ENCODE measurements around the gene IQUB.
"Not testable (repeated sequence)": the region's sequence is repeated elsewhere in the genome, so short reads cannot be mapped to it uniquely, and the experiment has no call there.

Gene IQUB

DNA sequence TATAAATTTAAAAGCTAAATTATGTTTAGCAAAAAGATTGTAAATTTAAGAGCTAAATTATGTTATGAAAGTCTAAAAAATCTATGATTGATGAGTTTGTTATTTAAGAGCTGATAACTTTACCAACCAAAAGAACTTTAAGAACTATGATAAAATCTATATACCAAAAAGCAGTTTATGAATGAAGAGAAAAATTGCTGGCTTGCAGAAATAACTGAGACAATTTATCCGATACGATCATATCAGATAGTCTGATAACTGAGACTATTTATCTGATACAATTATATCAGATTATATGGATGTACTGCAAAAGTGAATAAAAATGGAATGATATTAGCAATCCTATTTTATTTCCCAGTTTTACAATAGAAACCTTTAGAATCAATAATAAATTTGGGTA, 50.2 kb downstream of the IQUB start:
- TF ChIP-seq, protein P1, sequence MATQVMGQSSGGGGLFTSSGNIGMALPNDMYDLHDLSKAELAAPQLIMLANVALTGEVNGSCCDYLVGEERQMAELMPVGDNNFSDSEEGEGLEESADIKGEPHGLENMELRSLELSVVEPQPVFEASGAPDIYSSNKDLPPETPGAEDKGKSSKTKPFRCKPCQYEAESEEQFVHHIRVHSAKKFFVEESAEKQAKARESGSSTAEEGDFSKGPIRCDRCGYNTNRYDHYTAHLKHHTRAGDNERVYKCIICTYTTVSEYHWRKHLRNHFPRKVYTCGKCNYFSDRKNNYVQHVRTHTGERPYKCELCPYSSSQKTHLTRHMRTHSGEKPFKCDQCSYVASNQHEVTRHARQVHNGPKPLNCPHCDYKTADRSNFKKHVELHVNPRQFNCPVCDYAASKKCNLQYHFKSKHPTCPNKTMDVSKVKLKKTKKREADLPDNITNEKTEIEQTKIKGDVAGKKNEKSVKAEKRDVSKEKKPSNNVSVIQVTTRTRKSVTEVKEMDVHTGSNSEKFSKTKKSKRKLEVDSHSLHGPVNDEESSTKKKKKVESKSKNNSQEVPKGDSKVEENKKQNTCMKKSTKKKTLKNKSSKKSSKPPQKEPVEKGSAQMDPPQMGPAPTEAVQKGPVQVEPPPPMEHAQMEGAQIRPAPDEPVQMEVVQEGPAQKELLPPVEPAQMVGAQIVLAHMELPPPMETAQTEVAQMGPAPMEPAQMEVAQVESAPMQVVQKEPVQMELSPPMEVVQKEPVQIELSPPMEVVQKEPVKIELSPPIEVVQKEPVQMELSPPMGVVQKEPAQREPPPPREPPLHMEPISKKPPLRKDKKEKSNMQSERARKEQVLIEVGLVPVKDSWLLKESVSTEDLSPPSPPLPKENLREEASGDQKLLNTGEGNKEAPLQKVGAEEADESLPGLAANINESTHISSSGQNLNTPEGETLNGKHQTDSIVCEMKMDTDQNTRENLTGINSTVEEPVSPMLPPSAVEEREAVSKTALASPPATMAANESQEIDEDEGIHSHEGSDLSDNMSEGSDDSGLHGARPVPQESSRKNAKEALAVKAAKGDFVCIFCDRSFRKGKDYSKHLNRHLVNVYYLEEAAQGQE (IDR thresholded peaks at IDR 0.05; ENCODE audit: insufficient replicate concordance, low read depth): no peak
- TF ChIP-seq SPI1 (IDR thresholded peaks at IDR 0.05; ENCODE audit: borderline replicate concordance, low read depth): no peak
- TF ChIP-seq, protein P2, sequence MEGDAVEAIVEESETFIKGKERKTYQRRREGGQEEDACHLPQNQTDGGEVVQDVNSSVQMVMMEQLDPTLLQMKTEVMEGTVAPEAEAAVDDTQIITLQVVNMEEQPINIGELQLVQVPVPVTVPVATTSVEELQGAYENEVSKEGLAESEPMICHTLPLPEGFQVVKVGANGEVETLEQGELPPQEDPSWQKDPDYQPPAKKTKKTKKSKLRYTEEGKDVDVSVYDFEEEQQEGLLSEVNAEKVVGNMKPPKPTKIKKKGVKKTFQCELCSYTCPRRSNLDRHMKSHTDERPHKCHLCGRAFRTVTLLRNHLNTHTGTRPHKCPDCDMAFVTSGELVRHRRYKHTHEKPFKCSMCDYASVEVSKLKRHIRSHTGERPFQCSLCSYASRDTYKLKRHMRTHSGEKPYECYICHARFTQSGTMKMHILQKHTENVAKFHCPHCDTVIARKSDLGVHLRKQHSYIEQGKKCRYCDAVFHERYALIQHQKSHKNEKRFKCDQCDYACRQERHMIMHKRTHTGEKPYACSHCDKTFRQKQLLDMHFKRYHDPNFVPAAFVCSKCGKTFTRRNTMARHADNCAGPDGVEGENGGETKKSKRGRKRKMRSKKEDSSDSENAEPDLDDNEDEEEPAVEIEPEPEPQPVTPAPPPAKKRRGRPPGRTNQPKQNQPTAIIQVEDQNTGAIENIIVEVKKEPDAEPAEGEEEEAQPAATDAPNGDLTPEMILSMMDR (IDR thresholded peaks at IDR 0.05; ENCODE audit: insufficient read depth, low read length): no peak
- no peak for TF ChIP-seq GABPA (IDR thresholded peaks at IDR 0.05; ENCODE audit: low read depth)
- no peak for TF ChIP-seq POLR2AphosphoS5 (IDR thresholded peaks at IDR 0.05; ENCODE audit: low read depth)
- Histone ChIP-seq H3K27ac (replicated peaks) (no peak overlapping the region), H3K4me3 (replicated peaks; ENCODE audit: insufficient read depth, low read length) (no peak overlapping the region), H3K27me3 (ENCODE audit: insufficient read depth, poor library complexity, severe bottlenecking) (no peaks in the 10 kb centered on the region)
- no peak for DNase-seq (ENCODE audit: low read depth in 1 of 2, low spot score in 1 of 2)

DNA sequence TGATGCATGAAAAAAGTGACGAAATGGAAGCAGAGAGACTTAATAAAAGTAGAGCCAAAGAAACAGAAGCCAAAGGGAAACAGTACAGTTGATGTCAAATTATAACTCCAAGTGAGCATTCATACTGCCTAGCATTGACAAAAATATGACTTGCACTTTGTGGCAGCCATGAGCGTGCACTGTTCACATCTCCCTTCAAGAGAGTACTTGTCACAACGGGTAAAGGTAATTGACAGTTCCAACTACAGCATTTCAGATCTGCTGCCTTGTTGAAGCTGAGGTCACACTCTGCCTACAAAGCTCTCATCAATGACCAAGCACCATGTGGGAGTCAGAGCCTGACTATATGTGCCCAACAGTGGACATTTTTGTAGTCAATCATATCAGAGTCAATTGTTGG, 54.3 kb downstream of the IQUB start:
- TF ChIP-seq, protein P1 (IDR thresholded peaks at IDR 0.05; ENCODE audit: insufficient replicate concordance, low read depth): no peak
- TF ChIP-seq, protein P2 (IDR thresholded peaks at IDR 0.05; ENCODE audit: insufficient read depth, low read length): no peak
- TF ChIP-seq SPI1 (IDR thresholded peaks at IDR 0.05; ENCODE audit: borderline replicate concordance, low read depth) (no peak), POLR2AphosphoS5 (IDR thresholded peaks at IDR 0.05; ENCODE audit: low read depth) (no peak), GABPA (IDR thresholded peaks at IDR 0.05; ENCODE audit: low read depth) (no peak)
- no peak for DNase-seq (ENCODE audit: low read depth in 1 of 2, low spot score in 1 of 2)
- H3K27me3 ChIP-seq (ENCODE audit: insufficient read depth, poor library complexity, severe bottlenecking): no peaks in the 10 kb centered on the region
- no peak overlapping the region for H3K4me3 ChIP-seq (replicated peaks; ENCODE audit: insufficient read depth, low read length)
- no peak overlapping the region for H3K27ac ChIP-seq (replicated peaks)

DNA sequence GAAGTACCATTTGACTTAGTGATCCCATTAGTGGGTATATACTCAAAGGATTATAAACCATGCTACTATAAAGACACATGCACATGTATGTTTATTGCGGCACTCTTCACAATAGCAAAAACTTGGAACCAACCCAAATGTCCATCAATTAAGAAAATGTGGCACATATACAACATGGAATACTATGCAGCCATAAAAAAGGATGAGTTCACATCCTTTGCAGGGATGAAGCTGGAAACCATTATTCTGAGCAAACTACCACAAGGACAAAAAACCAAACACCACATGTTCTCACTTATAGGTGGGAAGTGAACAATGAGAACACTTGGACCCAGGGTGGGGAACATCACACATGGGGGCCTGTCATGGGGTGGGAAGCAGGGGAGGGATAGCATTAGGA, 56.3 kb downstream of the IQUB start:
- not testable (repeated sequence) for H3K27ac ChIP-seq (replicated peaks); H3K4me3 ChIP-seq (replicated peaks; ENCODE audit: insufficient read depth, low read length); DNase-seq (ENCODE audit: low read depth in 1 of 2, low spot score in 1 of 2); H3K27me3 ChIP-seq (ENCODE audit: insufficient read depth, poor library complexity, severe bottlenecking)

DNA sequence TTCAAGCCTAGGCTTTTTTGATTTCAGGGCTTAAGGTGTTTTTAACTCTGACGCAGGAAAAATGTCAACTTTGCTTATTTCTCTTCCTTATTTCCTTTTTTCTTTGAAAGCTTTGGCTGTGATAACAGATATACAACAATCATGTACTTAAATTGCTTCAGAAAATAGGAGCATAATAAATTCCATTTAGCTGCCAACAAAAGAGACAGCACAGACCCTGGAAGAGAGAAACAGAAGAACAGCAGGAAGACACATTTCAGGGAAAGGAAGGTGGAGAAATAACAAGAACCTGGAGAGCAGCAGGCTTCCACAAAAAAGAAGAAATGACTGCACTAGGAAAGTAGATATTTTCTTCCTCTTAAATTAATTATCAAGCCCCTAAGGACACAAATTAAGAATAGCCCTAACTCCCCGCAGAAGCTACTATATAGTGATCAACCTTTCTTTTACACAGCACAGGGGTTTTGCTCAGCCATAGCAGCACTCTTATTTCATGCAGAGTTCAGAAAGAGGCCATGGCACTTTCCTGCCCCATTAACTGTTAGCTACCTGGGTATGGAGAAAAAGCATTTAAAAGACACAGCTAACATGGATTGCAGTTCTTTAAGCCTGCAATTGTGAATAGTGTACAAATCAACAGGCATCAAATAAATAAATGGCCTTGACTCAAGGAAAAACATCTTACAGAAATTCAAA, 61.5 kb downstream of the IQUB start:
- H3K27me3 ChIP-seq (ENCODE audit: insufficient read depth, poor library complexity, severe bottlenecking): no peaks in the 10 kb centered on the region
- TF ChIP-seq, protein P1 (IDR thresholded peaks at IDR 0.05; ENCODE audit: insufficient replicate concordance, low read depth): no peak
- TF ChIP-seq GABPA (IDR thresholded peaks at IDR 0.05; ENCODE audit: low read depth) (no peak), POLR2AphosphoS5 (IDR thresholded peaks at IDR 0.05; ENCODE audit: low read depth) (no peak), SPI1 (IDR thresholded peaks at IDR 0.05; ENCODE audit: borderline replicate concordance, low read depth) (no peak)
- TF ChIP-seq, protein P2 (IDR thresholded peaks at IDR 0.05; ENCODE audit: insufficient read depth, low read length): no peak
- DNase-seq (ENCODE audit: low read depth in 1 of 2, low spot score in 1 of 2): no peak

More for the DNA sequence above, 61.5 kb downstream of the IQUB start:
- H3K4me3 ChIP-seq (replicated peaks; ENCODE audit: insufficient read depth, low read length): no peak overlapping the region
- no peak overlapping the region for H3K27ac ChIP-seq (replicated peaks)

All from HL-60 (cell line).